ENCODE measurements around the gene EHD1.
"Not testable (repeated sequence)": the region's sequence is repeated elsewhere in the genome, so short reads cannot be mapped to it uniquely, and the experiment has no call there.

EHD1 gene

GRCh38 chr11:64848826-64849597, 29.4 kb downstream of the EHD1 start:
- H3K36me3 Mint-ChIP-seq (ENCODE audit: low read depth): no peaks in the 10 kb centered on the region
- H3K4me1 Mint-ChIP-seq: peaks cover 5% of the 10 kb centered on the region
- no peak overlapping the region for H3K4me3 Mint-ChIP-seq
- peaks cover 10% of the 10 kb centered on the region for H3K27me3 Mint-ChIP-seq (ENCODE audit: low read depth)
- no peaks in the 10 kb centered on the region for H3K9me3 Mint-ChIP-seq
- peak in 1 of 3 experiments; percentile 8 for TF ChIP-seq CTCF (IDR thresholded peaks at IDR 0.05; ENCODE audit: unreplicated experiment in 3 of 3)
- H3K27ac Mint-ChIP-seq: no peak overlapping the region

- H3K4me3 Mint-ChIP-seq: peak overlapping the region in 1 of 3 experiments; percentile 58
- peaks cover 16% of the 10 kb centered on the region for H3K27me3 Mint-ChIP-seq (ENCODE audit: low read depth)
- H3K27ac Mint-ChIP-seq: no peak overlapping the region
Measured at GRCh38 chr11:64848214-64848825, 30.1 kb downstream of the EHD1 start.

GRCh38 chr11:64846998-64847666, 31.3 kb downstream of the EHD1 start:
- peak overlapping the region; percentile 33 to 69 (median 33) for H3K27ac Mint-ChIP-seq
- peak; percentile 98 to 99 (median 99) for TF ChIP-seq CTCF (IDR thresholded peaks at IDR 0.05; ENCODE audit: unreplicated experiment in 3 of 3)

More at GRCh38 chr11:64848214-64848825, 30.1 kb downstream of the EHD1 start:
- H3K4me1 Mint-ChIP-seq: peaks cover 8% of the 10 kb centered on the region
- H3K36me3 Mint-ChIP-seq (ENCODE audit: low read depth): no peaks in the 10 kb centered on the region
- H3K9me3 Mint-ChIP-seq: no peaks in the 10 kb centered on the region
- TF ChIP-seq CTCF (IDR thresholded peaks at IDR 0.05; ENCODE audit: unreplicated experiment in 3 of 3): no peak

GRCh38 chr11:64845776-64846129, 32.7 kb downstream of the EHD1 start:
- H3K36me3 Mint-ChIP-seq (ENCODE audit: low read depth); H3K27ac Mint-ChIP-seq; H3K9me3 Mint-ChIP-seq; H3K4me1 Mint-ChIP-seq: not testable (repeated sequence)
- peak overlapping the region; percentile 62 to 76 (median 74) for H3K4me3 Mint-ChIP-seq
- H3K27me3 Mint-ChIP-seq (ENCODE audit: low read depth): peaks cover 16% of the 10 kb centered on the region

More at GRCh38 chr11:64846998-64847666, 31.3 kb downstream of the EHD1 start:
- H3K9me3 Mint-ChIP-seq: no peaks in the 10 kb centered on the region
- H3K36me3 Mint-ChIP-seq (ENCODE audit: low read depth): no peaks in the 10 kb centered on the region
- peak overlapping the region; percentile 26 to 32 (median 31) for H3K4me3 Mint-ChIP-seq
- peaks cover 16% of the 10 kb centered on the region for H3K27me3 Mint-ChIP-seq (ENCODE audit: low read depth)
- H3K4me1 Mint-ChIP-seq: peaks cover 12% of the 10 kb centered on the region

GRCh38 chr11:64845129-64845775, 33.2 kb downstream of the EHD1 start:
- Mint-ChIP-seq H3K36me3 (ENCODE audit: low read depth) (no peaks in the 10 kb centered on the region), H3K9me3 (no peaks in the 10 kb centered on the region), H3K27ac (peak overlapping the region; percentile 29 to 72 (median 52)), H3K27me3 (ENCODE audit: low read depth) (peaks cover 16% of the 10 kb centered on the region), H3K4me3 (peak overlapping the region; percentile 62 to 76 (median 74)), H3K4me1 (peaks cover 9% of the 10 kb centered on the region)
- TF ChIP-seq CTCF (IDR thresholded peaks at IDR 0.05; ENCODE audit: unreplicated experiment in 3 of 3): no peak
